ENCODE data around the gene CRKL. TPM values are rescaled to one million over a fixed set of nuclear protein-coding genes. Genes with fewer than 3 reads are reported as not detected.
A peak's percentile ranks its signal among the peaks of the same experiment; 100 is the strongest.

CRKL gene
- polyA plus RNA-seq, 3 donors = 26.0 to 37.5 (median 29.4) TPM

- 99% methylated on average over 12 of the region's 16 CpGs for WGBS (ENCODE audit: insufficient coverage)
- no peaks in the 10 kb centered on the region for H3K27me3 ChIP-seq (ENCODE audit: control insufficient read depth in 2 of 2, insufficient read depth in 2 of 2, low read length in 2 of 2)
- H3K9me3 ChIP-seq (replicated peaks in 1 of 2; ENCODE audit: control insufficient read depth in 1 of 2, insufficient read depth in 1 of 2, low read length in 2 of 2) = no peaks in the 10 kb centered on the region
- TF ChIP-seq CTCF (IDR thresholded peaks at IDR 0.05) = no peak
- peaks cover 0 to 3% (median 3%) of the 10 kb centered on the region in 3 donors for H3K27me3 Mint-ChIP-seq (ENCODE audit: low read depth in 3 of 3)
- intact Hi-C loops (cut with micrococcal nuclease) = loop anchor here in 1 of 2 donors (10.0 kb wide), 1 partner anchor 56 kb away; the partner anchor contains the start of gene LRRC74B
- no peak overlapping the region for H3K4me2 ChIP-seq (replicated peaks; ENCODE audit: extremely low read depth, low read length, poor library complexity, severe bottlenecking)
- no peaks in the 10 kb centered on the region for H4K20me1 ChIP-seq (ENCODE audit: insufficient read depth, low read length)
- no peak for DNase-seq
- H3K79me2 ChIP-seq (ENCODE audit: insufficient read depth, low read length) = no peaks in the 10 kb centered on the region
- no peak overlapping the region for H2AFZ ChIP-seq (ENCODE audit: insufficient read depth, low read depth, low read length, poor library complexity, severe bottlenecking)
- H3K4me3 Mint-ChIP-seq = no peak overlapping the region
- H3K4me3 ChIP-seq (replicated peaks in 1 of 3; ENCODE audit: low read depth in 2 of 3, low read length in 3 of 3) = no peak overlapping the region
- H3K9me3 Mint-ChIP-seq = no peaks in the 10 kb centered on the region
- H3K36me3 Mint-ChIP-seq = peaks cover 60 to 81% of the 10 kb centered on the region in 2 donors
- H3K4me1 ChIP-seq (ENCODE audit: control insufficient read depth in 1 of 2, insufficient read depth in 2 of 2, low read length in 2 of 2) = no peaks in the 10 kb centered on the region
- H3K4me1 Mint-ChIP-seq = peaks cover 4% of the 10 kb centered on the region
- H3K27ac ChIP-seq (ENCODE audit: low read depth in 1 of 2, low read length in 2 of 2) = no peak overlapping the region
- H3K36me3 ChIP-seq (replicated peaks in 1 of 2; ENCODE audit: control insufficient read depth in 1 of 2, insufficient read depth in 2 of 2, low read length in 2 of 2) = peaks cover 67 to 80% of the 10 kb centered on the region in 2 donors
- H3K9ac ChIP-seq (ENCODE audit: insufficient read depth, low read length, poor library complexity, severe bottlenecking) = no peak overlapping the region
- H3K27ac Mint-ChIP-seq = no peak overlapping the region
Observed at GRCh38 chr22:20988573-20989322, 71.5 kb downstream of the CRKL start.

- H3K27me3 Mint-ChIP-seq (ENCODE audit: low read depth in 3 of 3) = peaks cover 0 to 5% (median 3%) of the 10 kb centered on the region in 3 donors
- Histone ChIP-seq H3K27me3 (ENCODE audit: control insufficient read depth in 2 of 2, insufficient read depth in 2 of 2, low read length in 2 of 2) (no peaks in the 10 kb centered on the region), H3K9ac (ENCODE audit: insufficient read depth, low read length, poor library complexity, severe bottlenecking) (no peak overlapping the region), H3K27ac (ENCODE audit: low read depth in 1 of 2, low read length in 2 of 2) (no peak overlapping the region), H4K20me1 (ENCODE audit: insufficient read depth, low read length) (no peaks in the 10 kb centered on the region), H2AFZ (ENCODE audit: insufficient read depth, low read depth, low read length, poor library complexity, severe bottlenecking) (no peak overlapping the region), H3K9me3 (replicated peaks in 1 of 2; ENCODE audit: control insufficient read depth in 1 of 2, insufficient read depth in 1 of 2, low read length in 2 of 2) (no peaks in the 10 kb centered on the region), H3K36me3 (replicated peaks in 1 of 2; ENCODE audit: control insufficient read depth in 1 of 2, insufficient read depth in 2 of 2, low read length in 2 of 2) (peaks cover 64 to 88% of the 10 kb centered on the region in 2 donors), H3K79me2 (ENCODE audit: insufficient read depth, low read length) (no peaks in the 10 kb centered on the region), H3K4me3 (replicated peaks in 1 of 3; ENCODE audit: low read depth in 2 of 3, low read length in 3 of 3) (no peak overlapping the region), H3K4me2 (replicated peaks; ENCODE audit: extremely low read depth, low read length, poor library complexity, severe bottlenecking) (no peak overlapping the region), H3K4me1 (ENCODE audit: control insufficient read depth in 1 of 2, insufficient read depth in 2 of 2, low read length in 2 of 2) (no peaks in the 10 kb centered on the region)
- peaks cover 55 to 79% of the 10 kb centered on the region in 2 donors for H3K36me3 Mint-ChIP-seq
- no peak for TF ChIP-seq CTCF (IDR thresholded peaks at IDR 0.05)
- H3K4me3 Mint-ChIP-seq = no peak overlapping the region
- peak overlapping the region in 1 of 7 donors; percentile 6 for H3K27ac Mint-ChIP-seq
- no peaks in the 10 kb centered on the region for H3K4me1 Mint-ChIP-seq
- intact Hi-C loops (cut with micrococcal nuclease) = loop anchor here in 1 of 2 donors (10.0 kb wide), 1 partner anchor 55 kb away; the partner anchor contains the start of gene LRRC74B
- no peaks in the 10 kb centered on the region for H3K9me3 Mint-ChIP-seq
- WGBS (ENCODE audit: insufficient coverage) = 32% methylated on average over 4 of the region's 17 CpGs
- no peak for DNase-seq
Observed at GRCh38 chr22:20989323-20990138, 72.3 kb downstream of the CRKL start.

Measured in CD14-positive monocyte (primary cell).